Measurements from ENCODE around the gene OTUD3.
"Not testable (repeated sequence)": the region's sequence is repeated elsewhere in the genome, so short reads cannot be mapped to it uniquely, and the experiment has no call there.

Gene OTUD3
- 3.0 to 13.8 (median 7.1) reads per million in 17 experiments for total RNA-seq

- DNase-seq = peak; percentile 98 to 100 (median 98)
Measured at GRCh38 chr1:19882111-19883071, at the start of gene OTUD3. TSS of gene OTUD3 (plus strand) at chr1:19882395. CDS start at chr1:19882514, 119 bp downstream.

GRCh38 chr1:19835578-19835977 is 46.6 kb upstream of the OTUD3 start:
- no peak for DNase-seq

- DNase-seq = peak in 3 of 4 experiments; percentile 19 to 59 (median 38)
Measured at GRCh38 chr1:19837866-19838265, 44.3 kb upstream of the OTUD3 start.

GRCh38 chr1:19840228-19840627 is 42.0 kb upstream of the OTUD3 start:
- DNase-seq = no peak

GRCh38 chr1:19844731-19845495 is 37.3 kb upstream of the OTUD3 start:
- DNase-seq = no peak

GRCh38 chr1:19845555-19845954 is 36.6 kb upstream of the OTUD3 start:
- no peak for DNase-seq

- DNase-seq = no peak
Measured at GRCh38 chr1:19846338-19846737, 35.9 kb upstream of the OTUD3 start.

GRCh38 chr1:19847334-19847733 is 34.9 kb upstream of the OTUD3 start:
- not testable (repeated sequence) for DNase-seq

GRCh38 chr1:19849307-19849706 is 32.9 kb upstream of the OTUD3 start:
- DNase-seq = not testable (repeated sequence)

- no peak for DNase-seq
Measured at GRCh38 chr1:19850214-19850613, 32.0 kb upstream of the OTUD3 start.

- DNase-seq = no peak
Measured at GRCh38 chr1:19852036-19852435, 30.2 kb upstream of the OTUD3 start.

- DNase-seq = no peak
Measured at GRCh38 chr1:19854866-19855265, 27.3 kb upstream of the OTUD3 start.

GRCh38 chr1:19858893-19859292 is 23.3 kb upstream of the OTUD3 start:
- peak in 3 of 4 experiments; percentile 18 to 38 (median 21) for DNase-seq

- DNase-seq = no peak
Measured at GRCh38 chr1:19859876-19860275, 22.3 kb upstream of the OTUD3 start.

- DNase-seq = no peak
Measured at GRCh38 chr1:19860418-19860817, 21.8 kb upstream of the OTUD3 start.

- DNase-seq = no peak
Measured at GRCh38 chr1:19861034-19861433, 21.2 kb upstream of the OTUD3 start.

- DNase-seq = no peak
Measured at GRCh38 chr1:19861842-19862530, 20.2 kb upstream of the OTUD3 start.

GRCh38 chr1:19862944-19863343 is 19.3 kb upstream of the OTUD3 start:
- DNase-seq = no peak

- no peak for DNase-seq
Measured at GRCh38 chr1:19864570-19865160, 17.5 kb upstream of the OTUD3 start.

- no peak for DNase-seq
Measured at GRCh38 chr1:19866029-19866428, 16.2 kb upstream of the OTUD3 start.

GRCh38 chr1:19866758-19867157 is 15.4 kb upstream of the OTUD3 start:
- no peak for DNase-seq

- not testable (repeated sequence) for DNase-seq
Measured at GRCh38 chr1:19868575-19868974, 13.6 kb upstream of the OTUD3 start.

Measured in suppressor macrophage (primary cell).